LNCAP (cell line): ENCODE data around the gene RIPK4.

Experiments used
- TF ChIP-seq, protein P1 (sequence below): fragments of 450-650 bp; IDR thresholded peaks from 2 replicates; pipeline ENCODE4 v1.5.1; 2017; ENCODE audit warnings: mild to moderate bottlenecking

Gene RIPK4

GRCh38 chr21:41713495-41714281 is 53.2 kb downstream of the RIPK4 start:
- TF ChIP-seq, protein P1, sequence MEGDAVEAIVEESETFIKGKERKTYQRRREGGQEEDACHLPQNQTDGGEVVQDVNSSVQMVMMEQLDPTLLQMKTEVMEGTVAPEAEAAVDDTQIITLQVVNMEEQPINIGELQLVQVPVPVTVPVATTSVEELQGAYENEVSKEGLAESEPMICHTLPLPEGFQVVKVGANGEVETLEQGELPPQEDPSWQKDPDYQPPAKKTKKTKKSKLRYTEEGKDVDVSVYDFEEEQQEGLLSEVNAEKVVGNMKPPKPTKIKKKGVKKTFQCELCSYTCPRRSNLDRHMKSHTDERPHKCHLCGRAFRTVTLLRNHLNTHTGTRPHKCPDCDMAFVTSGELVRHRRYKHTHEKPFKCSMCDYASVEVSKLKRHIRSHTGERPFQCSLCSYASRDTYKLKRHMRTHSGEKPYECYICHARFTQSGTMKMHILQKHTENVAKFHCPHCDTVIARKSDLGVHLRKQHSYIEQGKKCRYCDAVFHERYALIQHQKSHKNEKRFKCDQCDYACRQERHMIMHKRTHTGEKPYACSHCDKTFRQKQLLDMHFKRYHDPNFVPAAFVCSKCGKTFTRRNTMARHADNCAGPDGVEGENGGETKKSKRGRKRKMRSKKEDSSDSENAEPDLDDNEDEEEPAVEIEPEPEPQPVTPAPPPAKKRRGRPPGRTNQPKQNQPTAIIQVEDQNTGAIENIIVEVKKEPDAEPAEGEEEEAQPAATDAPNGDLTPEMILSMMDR, result no peak

- TF ChIP-seq, protein P1, result no peak
These were observed 54.1 kb downstream of the RIPK4 start for GRCh38 chr21:41712730-41713129.

GRCh38 chr21:41712201-41712600 is 54.7 kb downstream of the RIPK4 start:
- TF ChIP-seq, protein P1, result no peak

DNA sequence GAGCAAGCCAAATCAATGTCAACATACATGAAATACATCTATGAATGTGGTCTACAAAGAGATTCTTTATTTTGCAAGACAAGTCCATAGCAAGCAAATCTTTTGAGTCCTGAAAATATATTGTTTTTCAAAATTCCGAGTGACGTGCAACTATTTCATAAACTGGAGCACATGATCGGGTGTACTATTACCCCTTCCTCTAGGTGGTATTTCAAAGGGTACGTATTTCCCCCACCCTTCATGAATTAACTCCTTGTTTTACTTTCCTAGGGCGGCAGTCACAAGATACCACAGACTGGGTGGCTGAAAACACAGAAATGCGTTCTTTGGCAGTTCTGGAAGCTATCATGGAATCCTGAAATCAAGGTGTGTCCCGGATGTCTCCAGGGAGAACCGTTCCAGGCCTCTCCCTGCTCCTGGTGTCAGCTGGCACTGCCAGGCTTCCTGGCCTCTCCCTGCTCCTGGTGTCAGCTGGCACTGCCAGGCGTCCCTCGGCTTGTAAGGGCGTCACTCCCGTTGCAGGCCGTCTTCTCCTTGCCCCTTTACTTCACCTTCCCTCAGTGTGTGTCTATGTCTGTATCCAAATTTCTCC is 55.3 kb downstream of the RIPK4 start:
- TF ChIP-seq, protein P1, result no peak

- TF ChIP-seq, protein P1, result no peak
These were observed 56.1 kb downstream of the RIPK4 start for GRCh38 chr21:41710823-41711160.

- TF ChIP-seq, protein P1, result no peak
These were observed 56.7 kb downstream of the RIPK4 start for GRCh38 chr21:41709965-41710822.

- TF ChIP-seq, protein P1, result no peak
These were observed 57.7 kb downstream of the RIPK4 start for GRCh38 chr21:41709166-41709565.
